Activated CD8-positive, alpha-beta memory T cell treated with anti-CD3 and anti-CD28 coated beads for 24 hours (primary cell): Measurements from ENCODE around the gene SFTPB.

Source experiments
- DNase-seq: peaks from one replicate; pipeline ENCODE4 v3.0.0-alpha.2; 2020

The SFTPB gene

DNA sequence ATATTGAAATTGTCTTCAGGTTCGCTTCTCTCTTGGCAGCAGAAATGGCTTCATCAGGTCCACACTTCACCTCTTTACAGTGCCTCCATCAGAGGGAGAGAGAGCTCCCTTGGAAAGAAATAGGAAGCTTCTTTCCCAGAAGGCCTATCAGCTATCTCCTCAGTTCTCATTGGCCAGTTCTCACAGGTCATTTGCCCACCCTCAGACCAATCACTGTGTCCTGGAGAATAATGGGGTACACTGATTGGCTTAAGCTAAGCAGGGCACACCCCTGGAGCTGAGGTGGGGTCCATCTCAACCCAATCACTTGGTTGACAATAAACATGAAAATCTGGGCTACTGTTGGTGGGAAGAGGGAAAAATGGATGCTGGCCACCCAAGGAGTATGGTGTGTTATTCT lies 31.3 kb upstream of the SFTPB start:
- peak; percentile 11 for DNase-seq

DNA sequence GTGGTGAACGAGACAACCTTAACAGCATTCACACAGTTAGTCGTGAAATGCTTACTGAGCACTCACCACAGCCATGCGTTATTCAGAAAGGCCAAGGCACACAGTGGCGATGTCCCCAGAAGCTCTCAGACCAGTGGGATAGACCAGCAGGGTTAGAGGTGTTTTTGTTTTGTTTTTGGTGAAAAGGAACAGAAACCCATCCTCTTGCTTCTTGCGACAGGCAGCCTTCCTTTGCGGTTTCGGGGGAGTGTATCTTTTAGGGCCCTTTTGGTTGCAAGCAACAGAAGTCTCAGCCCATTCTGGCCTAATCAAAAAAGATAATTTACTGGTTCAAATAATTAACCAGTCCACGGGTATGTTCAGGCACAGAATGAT lies 30.9 kb upstream of the SFTPB start:
- peak; percentile 4 for DNase-seq

DNA sequence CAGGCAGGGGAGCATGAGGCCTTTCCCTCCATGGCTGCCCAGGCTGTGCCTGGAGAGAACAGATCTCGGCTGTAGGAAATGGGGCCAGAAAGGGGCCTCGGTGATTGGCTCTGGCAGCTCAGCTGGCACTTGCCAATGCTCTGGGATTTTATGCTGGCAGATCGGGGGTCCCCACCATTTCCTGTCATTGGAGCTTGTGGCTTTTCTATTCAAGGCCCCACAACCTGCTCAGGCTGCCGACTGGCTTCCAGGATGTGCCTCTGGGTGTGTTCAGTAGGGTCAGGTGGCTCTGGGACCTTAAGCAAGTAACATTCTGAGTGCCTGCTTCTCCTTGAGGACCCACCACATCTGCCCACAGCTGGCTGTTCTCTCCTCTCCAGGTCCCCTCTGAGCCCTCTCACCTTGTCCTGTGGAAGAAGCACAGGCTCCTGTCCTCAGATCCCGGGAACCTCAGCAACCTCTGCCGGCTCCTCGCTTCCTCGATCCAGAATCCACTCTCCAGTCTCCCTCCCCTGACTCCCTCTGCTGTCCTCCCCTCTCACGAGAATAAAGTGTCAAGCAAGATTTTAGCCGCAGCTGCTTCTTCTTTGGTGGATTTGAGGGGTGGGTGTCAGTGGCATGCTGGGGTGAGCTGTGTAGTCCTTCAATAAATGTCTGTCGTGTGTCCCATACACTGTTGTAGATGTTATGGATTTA lies 30.3 kb upstream of the SFTPB start:
- DNase-seq, result peak; percentile 51

DNA sequence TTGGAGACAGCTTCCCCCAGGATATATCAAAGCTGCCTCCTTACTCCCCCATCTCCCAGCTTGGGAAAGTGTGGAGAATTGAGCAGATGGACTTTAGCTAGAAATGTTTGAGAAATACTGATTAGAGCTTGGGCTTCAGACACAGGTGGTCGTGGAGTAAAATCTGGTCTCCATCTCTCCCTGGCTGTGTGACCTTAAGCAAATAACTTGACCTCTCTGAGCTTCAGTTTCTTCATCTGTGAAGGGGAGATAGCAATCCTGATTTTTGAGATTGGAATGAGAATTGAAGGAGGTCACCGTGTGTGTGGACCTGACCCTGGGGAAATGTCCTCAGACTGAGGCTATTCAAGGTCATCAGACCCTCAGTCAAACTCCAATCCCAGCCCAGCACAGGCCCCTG lies 29.7 kb upstream of the SFTPB start:
- no peak for DNase-seq

DNA sequence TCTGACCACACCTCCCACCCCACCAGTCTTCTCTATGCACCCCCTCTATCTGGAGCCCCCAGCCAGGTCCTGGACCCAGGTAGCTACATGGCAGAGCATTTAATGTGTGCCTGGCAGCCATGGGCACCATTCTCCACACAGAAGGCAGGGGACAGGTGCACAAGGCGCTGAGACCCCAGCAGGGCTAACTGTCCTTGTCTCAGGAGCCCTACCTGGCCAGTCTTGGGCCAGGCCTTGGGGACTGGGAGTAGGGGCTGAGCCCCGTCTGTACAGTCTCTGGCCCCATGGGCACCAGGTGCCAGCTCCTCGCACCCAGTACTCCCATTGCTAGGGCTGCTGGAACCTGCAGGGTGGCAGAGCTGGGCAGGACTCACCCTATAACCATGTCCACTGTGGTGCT lies 29.1 kb upstream of the SFTPB start:
- DNase-seq, result peak; percentile 50

DNA sequence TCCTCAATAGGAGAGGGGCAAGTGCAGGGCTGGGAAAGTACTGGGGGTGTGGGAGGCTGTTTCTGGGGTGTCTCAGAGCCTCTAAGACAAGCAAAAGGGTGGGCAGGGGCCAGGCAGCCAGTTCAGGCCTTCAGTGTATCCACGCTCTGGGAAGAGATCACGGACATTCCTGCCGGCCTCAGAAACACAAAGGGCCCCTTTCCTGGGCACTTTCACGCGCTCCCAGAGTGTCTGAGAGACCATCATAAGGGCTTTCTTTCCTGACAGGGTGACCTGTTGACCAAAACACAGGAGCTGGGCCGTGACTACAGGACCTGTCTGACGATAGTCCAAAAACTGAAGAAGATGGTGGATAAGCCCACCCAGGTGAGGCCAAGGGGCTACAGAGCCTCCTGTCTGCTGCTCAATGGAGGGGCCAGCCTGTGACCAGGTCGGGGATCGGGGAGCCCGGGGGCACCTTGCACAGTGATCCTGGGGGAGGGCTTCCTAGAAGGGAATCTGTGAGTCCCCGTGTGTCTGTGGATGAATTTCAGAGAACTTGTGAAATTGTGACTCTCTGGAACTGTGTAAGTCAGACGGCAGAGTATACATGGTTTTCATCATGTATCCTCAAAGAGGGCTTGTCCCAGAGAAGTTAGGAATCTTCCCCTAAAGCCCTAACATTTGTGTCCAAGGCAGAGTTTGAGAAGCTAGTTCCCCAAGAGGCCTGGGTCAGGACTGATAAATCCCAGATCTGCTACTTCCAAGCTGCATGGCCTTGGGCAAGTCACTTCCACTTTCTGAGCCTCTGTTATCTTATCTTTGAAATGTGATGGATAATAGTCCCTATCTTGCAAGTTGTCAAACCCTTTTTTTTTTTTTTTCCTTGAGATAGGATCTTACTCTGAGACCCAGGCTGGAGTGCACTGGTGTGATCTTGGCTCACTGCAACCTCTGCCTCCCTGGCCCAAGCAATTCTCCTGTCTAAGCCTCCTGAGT lies 28.0 kb upstream of the SFTPB start:
- DNase-seq, result peak; percentile 38

DNA sequence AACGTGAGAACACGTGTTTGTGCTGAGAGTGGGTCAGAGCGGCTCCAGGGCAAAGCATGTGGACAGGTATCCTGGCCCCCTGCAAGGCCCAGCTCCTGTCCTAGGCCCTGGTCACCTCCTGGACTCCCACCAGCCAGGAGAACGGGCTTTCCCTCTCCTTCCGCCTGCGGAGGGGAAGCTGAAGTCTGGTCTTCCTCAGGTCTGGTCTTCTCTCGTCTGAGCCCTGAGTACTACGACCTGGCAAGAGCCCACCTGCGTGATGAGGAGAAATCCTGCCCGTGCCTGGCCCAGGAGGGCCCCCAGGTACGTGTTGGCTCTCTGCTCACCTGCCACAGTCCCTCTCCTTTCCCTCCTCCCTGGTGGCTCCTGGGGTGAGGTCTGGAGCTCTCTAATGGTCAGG lies 27.1 kb upstream of the SFTPB start:
- DNase-seq, result peak; percentile 52

DNA sequence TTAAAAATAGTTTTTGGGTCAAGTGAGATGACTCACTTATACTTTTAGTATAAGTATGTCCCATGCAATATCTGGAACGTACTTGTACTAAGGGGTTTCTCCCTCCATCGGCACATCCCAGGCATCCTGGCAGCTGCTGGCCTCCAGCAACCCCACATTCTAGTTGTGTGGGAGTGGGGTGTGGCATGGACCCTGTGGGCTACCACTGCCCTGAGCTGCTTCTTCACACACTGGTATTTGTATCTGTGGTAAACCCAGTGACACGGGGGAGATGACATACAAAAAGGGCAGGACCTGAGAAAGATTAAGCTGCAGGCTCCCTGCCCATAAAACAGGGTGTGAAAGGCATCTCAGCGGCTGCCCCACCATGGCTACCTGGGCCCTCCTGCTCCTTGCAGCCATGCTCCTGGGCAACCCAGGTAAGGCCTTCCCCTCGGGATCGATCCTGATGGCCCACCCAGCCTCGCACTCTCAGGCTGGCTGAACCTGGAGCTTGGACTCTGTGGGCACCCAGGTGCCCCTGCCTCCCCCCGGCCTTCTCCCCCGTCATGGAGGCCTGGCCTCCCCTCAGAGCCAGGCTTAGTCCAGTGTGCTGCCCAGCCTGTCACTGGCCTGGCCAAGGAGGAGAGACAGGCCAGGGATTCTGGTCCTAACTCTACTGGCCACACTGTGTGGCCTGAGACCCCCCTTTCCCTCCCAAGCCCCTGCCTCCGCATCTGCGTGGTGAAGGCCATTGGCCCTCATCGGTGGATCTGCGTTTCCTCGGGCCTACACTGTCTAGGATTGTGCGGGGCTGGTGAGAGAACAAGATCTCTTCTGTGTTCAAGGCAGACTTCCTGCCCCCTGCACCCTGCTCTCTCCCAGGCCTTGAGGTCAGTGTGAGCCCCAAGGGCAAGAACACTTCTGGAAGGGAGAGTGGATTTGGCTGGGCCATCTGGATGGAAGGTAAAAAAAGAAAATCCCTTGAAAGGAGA lies 26.3 kb upstream of the SFTPB start, which contains the start of gene GNLY:
Gene GNLY, plus strand, starts transcription at position 307 of the 974 bp plus-strand sequence. Its CDS starts 61 bp downstream, at position 368.
- peak; percentile 64 for DNase-seq

DNA sequence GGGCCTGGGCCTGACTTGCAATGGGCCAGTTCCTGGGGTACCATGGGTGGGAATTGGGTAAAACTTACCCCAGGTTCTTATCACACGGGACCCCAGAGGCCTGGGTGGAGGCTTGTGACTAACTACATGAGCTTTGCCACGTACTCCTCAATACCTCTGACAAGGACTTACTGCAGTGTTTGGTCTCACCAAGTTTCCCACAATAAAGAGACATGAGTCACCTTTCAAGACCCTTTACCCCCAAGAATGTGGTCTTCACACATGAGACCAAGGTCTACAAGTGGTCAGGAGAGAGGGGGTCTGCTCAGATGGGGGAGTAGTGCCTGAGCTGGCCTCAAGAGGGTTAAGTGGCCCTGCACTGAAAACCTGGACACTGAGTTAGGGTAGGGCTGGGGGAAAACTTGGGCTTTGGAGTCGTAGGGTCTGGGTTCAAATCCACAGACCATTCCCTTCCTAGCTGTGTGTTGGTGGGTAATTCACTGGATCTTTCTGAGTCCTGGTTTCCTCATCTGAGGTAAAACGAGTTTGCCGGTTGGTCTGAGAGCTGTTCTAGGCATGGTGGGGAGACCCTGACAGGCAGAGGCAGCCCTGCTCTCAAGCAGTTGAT lies 24.1 kb upstream of the SFTPB start:
- DNase-seq, result peak; percentile 55

DNA sequence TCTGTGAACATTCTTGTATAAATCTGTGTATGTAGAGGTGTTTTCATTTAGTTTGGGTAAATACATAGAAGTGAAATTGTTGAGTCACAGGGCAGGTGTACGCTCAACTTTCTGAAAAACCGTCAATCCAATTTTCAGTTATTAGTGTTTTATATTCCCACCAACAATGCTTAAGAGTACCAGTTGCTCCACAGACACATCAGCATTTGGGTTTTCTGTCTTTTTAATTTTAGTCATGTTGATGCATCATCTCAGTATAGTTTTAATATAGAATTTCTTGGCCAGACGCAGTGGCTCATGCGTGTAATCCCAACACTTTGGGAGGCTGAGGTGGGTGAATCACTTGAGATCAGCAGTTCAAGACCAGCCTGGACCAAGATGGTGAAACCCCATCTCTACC lies 22.9 kb upstream of the SFTPB start:
- no peak for DNase-seq

DNA sequence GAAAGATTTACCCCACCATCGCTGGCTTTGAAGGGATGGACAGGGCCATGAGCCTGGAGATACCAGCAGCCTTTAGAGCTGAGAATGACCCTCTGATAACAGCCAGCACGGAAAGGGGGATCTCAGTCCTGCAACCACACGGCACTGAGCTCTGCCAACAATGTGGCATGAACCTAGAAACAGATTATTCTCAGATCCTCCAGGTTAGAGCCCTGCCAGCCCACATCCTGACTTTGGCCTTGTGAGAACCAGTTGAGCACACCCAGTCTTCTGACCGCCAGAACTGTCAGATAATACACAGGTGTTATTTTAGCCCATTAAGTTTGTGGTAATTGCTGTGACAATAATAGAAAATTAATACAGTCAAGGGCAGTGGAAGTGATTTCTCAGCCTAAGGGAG lies 16.8 kb upstream of the SFTPB start:
- DNase-seq, result peak; percentile 46

DNA sequence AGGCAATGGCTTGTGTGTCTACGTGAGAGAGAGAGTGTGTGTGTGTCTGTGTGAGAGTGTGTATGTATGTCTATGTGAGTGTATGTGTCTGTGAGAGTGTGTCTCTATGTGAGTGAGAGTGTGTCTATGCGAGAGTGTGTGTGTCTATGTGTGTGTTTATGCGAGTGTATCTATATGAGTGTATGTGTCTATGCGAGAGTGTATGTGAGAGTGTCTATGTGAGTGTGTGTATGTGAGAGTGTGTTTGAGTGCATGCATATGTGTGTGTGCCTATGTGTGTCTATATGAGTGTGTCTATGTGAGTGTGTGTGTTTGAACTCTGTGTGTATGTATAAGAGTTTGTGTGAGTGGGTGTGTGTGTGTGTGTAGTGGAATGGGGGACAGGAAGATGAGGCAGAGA lies 16.4 kb upstream of the SFTPB start:
- peak; percentile 13 for DNase-seq

DNA sequence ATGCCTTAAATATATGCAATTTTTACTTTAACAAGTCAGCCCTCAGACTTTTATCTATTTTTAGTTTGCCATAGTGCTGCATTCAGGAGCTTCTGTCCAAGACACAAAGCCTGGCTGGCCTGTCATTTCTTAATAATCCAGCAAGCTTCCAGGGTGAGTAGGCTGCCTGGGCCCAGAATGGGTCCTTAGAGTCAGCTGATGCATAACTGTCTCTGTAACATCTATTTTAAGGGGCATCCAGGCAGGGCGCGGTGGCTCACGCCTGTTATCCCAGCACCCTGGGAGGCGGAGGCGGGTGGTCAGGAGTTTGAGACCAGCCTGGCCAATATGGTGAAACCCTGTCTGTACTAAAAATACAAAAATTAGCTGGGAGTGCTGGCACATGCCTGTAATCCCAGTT lies 14.4 kb upstream of the SFTPB start:
- no peak for DNase-seq

DNA sequence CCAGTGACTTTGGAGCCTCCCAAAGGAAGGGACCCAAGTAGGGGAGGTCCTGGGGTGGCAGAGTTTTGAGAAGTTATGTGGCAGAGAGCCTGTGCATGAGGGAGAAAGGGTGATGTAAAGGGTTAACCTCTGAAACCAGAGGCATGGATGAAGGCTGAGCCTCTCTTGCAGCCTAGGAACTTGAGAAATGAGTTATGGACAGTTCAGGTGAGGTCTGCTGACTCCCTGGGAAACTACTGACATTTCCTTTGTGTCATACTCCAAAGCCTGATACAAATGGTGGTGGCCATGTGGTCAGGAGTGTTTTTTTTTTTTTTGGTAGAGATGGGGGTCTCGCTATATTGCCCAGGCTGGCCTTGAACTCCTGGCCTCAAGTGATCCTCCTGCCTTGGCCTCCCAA lies 13.8 kb upstream of the SFTPB start:
- no peak for DNase-seq

DNA sequence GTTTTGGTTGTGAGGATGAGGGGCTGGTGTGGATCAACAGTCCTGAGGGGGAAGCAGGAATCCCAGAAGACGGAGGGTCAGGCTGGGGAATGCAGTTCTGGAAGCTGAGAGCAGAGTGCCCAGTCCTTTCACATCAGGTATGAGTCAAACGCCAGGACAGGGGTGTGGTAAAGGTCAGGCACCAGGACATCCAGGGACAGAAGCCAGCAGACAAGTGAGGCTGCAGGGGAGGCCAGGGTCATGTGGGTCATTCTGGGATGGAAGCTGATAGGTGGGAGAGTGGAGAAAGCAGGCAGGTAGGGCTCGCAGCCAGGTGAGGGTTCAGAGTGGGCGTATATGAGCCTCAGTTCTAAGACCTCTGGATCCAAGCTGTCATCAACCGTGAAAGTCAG lies 13.4 kb upstream of the SFTPB start:
- DNase-seq, result no peak

DNA sequence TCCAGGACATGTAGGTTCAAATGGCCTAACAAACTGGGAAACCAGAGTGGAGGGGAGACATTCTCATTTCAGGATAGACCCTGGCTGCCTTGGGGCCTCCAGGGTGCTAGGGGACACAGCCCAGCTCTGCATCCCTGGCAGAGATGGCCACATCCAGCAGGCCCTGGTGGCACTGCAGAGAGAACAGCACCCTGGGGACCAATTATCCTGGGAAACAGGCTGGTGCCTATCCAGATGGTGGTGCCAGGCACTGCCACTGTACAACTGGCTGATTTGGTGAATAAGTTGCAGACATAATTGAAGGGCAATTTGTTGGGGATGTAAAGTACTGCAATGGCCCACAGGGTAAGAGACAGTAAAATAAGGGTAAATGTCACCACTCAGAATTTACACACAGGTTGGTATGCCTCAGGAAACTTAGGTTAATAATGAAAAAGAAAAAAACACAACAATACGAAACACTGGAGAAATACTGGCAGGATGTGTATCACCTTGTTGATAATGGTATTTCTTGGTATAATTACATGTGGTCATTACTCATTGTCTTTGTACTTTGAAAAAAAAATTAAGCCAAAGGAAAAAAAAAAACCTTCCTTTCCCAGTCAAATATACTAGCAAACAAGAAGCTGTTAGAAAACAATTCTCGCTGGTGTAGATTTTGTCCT lies 12.8 kb upstream of the SFTPB start:
- no peak for DNase-seq

DNA sequence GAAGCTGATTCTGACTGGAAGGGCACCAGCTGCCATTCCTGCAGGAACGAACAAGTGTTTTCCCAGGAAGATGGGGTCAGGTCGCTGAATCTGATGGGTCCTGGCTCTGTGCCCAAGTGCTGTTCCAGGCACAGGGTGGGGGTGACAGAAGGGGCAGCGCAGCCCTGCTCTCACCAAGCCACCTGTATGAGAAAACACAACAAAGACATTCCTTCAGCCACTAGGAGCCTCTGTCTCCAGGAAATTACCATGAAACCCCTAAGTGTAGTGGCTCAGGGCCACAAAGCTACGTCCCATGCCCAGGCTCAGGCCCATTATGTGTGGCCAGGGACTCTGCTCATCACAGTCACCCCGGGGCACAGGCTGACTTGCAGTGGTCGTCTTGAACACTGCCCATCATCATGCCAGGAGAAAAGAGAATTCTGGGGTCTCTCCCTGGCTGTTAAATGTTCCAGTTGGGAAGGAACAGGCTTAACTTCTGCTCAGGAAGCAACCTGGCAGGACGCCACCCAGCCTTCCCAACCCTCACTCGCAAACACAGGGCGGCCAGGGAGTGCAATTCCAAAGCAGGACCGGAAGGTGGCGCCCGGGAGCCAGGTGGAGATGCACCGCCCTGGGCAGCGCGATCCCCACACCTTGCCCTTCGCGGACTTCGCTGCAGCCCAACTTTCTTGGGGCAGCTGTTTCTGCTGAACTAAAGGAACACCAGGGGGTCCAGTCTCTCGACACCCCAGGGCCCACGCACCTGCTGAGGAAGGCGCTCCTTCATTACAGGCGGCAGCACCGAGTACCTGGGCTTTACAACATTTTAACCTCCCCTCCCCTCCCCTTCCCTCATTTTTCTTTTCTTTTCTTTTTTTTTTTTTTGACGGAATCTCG lies 11.0 kb upstream of the SFTPB start:
- DNase-seq, result peak; percentile 92

DNA sequence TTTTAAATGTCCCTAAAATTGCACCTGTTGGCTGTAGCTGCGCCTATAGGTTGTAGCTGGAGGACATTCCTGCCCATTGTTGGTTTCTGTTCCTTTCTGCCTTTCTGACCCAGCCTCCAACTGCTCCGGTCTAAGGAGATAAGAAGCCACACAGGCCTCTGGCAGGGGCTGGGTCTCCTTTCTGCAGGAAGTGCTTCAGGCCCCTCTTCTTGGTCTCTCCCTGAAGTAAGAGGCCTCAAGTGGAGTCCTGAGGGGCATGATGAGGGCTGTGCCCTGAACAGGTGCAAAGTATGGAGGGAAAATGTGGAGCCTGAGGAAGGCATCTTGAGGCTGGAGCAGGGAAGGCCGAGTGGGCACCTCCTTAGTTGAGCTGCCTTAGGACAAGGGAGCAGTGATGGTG lies 10.4 kb upstream of the SFTPB start:
- no peak for DNase-seq

DNA sequence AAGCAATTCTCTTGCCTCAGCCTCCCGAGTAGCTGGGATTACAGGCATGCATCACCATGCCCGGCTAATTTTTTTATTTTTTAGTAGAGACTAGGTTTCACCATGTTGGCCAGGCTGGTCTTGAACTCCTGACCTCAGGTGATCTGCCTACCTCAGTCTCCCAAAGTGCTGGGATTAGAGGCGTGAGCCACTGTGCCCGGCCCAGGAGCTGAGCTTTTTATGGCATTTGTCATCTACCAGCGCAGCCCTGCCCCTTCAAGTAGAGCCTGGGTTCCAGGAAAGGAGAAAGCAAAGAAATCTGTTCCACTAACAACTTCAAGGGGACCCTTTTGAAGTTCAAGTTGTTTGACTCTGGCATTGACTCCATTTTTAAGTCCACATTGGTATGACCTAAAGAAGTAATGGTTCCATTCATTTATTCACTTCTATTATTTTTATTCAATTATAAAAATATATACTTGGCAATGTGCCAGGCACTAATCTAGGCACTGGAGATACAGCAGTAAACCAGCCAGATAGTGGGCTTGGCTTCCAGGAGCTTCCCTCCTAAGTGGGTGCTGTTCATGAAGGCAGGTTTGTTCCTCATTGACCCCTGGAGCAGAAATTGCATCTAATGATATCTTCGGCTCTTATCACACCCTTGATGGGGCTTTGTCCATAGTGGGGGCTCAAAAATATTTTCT lies 8.0 kb upstream of the SFTPB start:
- no peak for DNase-seq

DNA sequence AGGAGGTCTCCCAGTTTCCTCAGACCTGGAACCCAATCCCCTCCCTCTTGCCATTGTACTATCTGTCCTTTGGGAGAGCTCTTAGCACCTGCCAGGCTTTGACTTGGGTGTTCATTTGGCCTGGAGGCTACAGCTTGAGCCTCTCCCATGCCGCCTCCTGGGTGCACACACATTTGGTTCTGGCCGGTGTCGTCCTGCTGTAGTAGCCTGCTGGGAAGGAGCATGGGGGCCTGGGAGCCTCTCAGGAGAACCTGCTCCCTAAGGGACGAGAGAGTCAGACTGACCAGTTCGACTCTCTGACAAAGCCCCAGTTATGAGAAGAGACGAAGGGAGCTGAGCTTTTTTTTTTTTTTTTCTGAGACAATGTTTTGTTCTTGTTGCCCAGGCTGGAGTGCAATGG lies 7.4 kb upstream of the SFTPB start:
- DNase-seq, result no peak
